Adrenal gland (tissue), 5 donors: Measurements from ENCODE around the gene ALG14.

Source experiments
- CTCF ChIP-seq, 6 experiments: fragments of 450-650 bp in 4 of 6; fragments of 200-600 bp in 2 of 6; sonication (generic) in 1 of 6; IDR thresholded peaks; 1 replicate in 5 of 6; 2 replicates in 1 of 6; pipeline versions ENCODE4 v1.5.1 to v1.8.0; 2016 to 2021; ENCODE audit warnings: antibody characterized with exemption in 6 of 6, mild to moderate bottlenecking in 2 of 6, moderate library complexity in 1 of 6
- POLR2A ChIP-seq, 2 donors: fragments of 450-650 bp; IDR thresholded peaks; one replicate each; pipeline ENCODE4 v1.6.1; 2017; ENCODE audit warnings: antibody characterized with exemption in 2 of 2, mild to moderate bottlenecking in 2 of 2, moderate library complexity in 1 of 2
- donor health status: DM: no; HTN: no; CAD: no.

GRCh38 chr1:95039360-95040031 is 33.3 kb downstream of the ALG14 start:
- no peak for TF ChIP-seq CTCF (IDR thresholded peaks at IDR 0.05)
- TF ChIP-seq POLR2A (IDR thresholded peaks at IDR 0.05): no peak
